ENCODE results near the gene S100A1.
A peak's percentile ranks its signal among the peaks of the same experiment; 100 is the strongest.
"Not testable (repeated sequence)": the region's sequence is repeated elsewhere in the genome, so short reads cannot be mapped to it uniquely, and the experiment has no call there.

S100A1 gene

GRCh38 chr1:153630384-153630783, 2.1 kb downstream of the S100A1 start:
- no peak for DNase-seq (ENCODE audit: low read depth, low spot score)

DNA sequence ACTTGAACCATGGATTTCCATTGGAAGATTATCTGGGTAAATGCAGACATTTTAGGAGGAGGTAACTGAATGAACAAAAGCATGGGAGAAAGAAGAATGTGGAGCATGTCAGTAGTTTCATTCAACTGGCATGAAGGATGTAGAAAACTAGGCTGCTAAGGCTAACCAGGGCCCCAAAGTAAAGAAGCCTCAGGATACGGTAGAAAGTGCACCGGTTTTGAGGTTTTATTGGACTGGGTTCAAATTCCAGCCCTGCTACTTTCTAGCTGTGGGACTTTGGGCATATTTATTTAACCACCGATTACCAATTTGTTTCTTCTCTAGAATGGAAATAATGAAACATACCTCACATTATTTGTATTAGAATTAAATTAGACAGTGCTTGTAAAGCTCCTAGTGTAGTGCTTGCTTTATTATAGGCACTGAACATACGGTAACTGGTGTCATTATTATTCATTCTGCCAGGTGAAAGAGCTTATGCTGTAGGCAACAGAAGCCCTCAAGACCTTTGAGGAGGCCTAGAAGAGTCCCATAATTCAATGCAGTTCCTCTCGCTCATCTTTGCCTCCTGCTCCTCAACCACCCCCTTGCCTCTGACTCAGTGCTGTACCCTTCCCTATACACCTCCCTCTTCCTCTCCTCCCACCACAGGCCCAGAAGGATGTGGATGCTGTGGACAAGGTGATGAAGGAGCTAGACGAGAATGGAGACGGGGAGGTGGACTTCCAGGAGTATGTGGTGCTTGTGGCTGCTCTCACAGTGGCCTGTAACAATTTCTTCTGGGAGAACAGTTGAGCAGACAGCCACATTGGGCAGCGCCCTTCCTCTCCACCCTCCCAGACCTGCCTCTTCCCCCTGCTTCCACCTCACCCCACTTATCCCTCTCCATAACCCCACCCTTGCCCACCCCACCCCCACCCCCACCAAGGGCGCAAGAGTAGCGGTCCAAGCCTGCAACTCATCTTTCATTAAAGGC, 3.1 kb downstream of the S100A1 start:
- no peak for DNase-seq (ENCODE audit: low read depth, low spot score)

DNA sequence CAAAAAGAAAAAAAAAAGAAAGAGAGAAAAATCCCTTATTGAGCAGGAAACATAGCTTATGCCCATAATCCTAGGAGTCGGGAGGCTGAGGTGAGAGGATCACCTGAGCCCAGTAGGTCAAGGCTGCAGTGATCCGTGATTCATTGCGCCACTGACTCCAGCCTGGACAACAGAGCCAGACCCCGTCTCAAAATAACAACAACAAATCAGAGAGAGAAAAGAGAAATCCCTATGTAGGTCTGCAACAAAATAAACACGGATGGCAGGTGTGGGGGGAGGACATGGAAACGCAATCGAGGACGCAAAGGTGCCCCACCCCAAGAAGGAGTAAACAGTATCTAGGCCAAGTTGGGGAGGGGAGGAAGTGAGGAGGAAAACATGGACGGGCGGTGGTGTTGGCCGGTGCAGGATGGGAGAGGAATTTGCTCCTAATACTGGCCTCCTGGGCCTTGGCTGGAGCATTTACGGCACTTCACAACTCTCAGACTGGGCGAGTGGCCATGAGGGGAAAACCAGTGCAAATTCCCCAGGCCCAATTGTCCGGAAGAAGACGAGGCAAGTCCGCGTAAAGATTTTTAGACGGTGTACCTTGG, 5.0 kb downstream of the S100A1 start:
- no peak for DNase-seq (ENCODE audit: low read depth, low spot score)

- DNase-seq (ENCODE audit: low read depth, low spot score) = peak; percentile 82
These were observed 5.8 kb downstream of the S100A1 start, which contains the start of gene CHTOP for GRCh38 chr1:153633754-153634665. Gene CHTOP (plus strand): TSS chr1:153634066. CDS start chr1:153636589, 2,523 bp downstream.

DNA sequence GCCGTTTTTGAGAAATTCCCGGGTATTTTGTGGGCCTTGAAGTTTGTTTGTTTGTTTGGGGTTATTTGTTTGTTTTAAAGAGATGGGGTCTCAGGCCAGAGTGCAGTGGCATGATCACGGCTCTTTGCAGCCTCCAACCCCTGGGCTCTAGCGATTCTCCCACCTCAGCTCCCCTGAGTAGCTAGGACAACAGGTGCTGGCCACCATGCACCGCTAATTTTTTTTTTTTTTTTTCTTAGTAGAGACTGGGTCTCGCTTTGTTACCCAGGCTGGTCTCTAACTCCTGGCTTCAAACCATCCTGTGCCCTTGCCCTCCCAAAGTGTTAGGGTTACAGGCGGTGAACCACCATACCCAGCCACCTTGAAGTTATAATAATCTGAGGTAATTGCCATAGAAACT, 7.6 kb downstream of the S100A1 start:
- DNase-seq (ENCODE audit: low read depth, low spot score) = no peak

GRCh38 chr1:153636312-153636711, 8.1 kb downstream of the S100A1 start:
- DNase-seq (ENCODE audit: low read depth, low spot score) = no peak

- DNase-seq (ENCODE audit: low read depth, low spot score) = no peak
These were observed 10.0 kb downstream of the S100A1 start for GRCh38 chr1:153638261-153638660.

GRCh38 chr1:153639280-153639679, 11.0 kb downstream of the S100A1 start:
- DNase-seq (ENCODE audit: low read depth, low spot score) = no peak

DNA sequence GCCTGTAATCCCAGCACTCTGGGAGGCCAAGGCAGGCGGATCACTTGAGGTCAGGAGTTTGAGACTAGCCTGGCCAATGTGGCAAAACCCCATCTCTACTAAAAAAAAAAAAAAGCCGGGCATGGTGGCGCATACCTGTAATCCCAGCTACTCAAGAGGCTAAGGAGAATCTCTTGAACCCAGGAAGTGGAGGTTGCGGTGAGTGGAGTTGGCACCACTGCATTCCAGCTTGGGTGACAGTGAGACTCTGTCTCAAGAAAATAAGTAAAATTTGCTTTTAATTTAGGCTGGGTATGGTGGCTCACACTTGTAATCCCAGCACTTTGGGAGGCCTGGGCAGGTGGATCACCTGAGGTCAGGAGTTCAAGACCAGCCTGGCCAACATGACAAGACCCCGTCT, 12.0 kb downstream of the S100A1 start:
- not testable (repeated sequence) for DNase-seq (ENCODE audit: low read depth, low spot score)

DNA sequence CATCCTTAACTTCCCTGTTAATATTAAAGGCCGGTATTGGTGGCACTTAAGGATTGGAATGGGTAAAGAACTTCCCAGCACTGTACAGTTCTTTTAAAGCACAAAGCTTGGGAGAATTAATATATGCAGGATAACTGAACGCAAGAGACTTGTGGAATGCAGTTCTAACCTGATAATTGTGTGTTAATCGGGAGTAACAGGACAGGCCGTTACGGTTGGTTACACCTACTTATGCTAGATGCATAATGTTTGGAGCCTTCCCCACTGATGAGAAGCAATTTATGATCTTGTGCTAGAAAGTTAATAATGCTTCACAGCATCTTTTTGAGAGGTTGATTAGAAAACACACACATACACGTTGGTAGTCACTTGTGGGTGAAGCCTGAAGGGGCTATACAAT, 12.6 kb downstream of the S100A1 start:
- DNase-seq (ENCODE audit: low read depth, low spot score) = no peak

DNA sequence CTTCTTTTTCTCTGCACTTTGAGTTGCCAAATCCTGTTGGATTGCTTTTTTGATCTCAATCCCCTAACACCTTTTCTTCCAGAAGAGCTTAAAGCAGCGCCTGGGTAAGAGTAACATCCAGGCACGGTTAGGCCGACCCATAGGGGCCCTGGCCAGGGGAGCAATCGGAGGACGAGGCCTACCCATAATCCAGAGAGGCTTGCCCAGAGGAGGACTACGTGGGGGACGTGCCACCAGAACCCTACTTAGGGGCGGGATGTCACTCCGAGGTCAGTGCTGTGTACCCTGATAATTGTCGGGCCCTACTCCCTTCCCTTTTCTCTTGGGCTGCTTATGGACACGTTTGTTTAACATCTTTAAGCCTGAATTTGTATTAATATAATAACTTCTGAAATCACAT, 13.9 kb downstream of the S100A1 start:
- DNase-seq (ENCODE audit: low read depth, low spot score) = no peak

- DNase-seq (ENCODE audit: low read depth, low spot score) = no peak
These were observed 14.9 kb downstream of the S100A1 start for GRCh38 chr1:153643100-153643499.

GRCh38 chr1:153643816-153644215, 15.6 kb downstream of the S100A1 start:
- no peak for DNase-seq (ENCODE audit: low read depth, low spot score)

DNA sequence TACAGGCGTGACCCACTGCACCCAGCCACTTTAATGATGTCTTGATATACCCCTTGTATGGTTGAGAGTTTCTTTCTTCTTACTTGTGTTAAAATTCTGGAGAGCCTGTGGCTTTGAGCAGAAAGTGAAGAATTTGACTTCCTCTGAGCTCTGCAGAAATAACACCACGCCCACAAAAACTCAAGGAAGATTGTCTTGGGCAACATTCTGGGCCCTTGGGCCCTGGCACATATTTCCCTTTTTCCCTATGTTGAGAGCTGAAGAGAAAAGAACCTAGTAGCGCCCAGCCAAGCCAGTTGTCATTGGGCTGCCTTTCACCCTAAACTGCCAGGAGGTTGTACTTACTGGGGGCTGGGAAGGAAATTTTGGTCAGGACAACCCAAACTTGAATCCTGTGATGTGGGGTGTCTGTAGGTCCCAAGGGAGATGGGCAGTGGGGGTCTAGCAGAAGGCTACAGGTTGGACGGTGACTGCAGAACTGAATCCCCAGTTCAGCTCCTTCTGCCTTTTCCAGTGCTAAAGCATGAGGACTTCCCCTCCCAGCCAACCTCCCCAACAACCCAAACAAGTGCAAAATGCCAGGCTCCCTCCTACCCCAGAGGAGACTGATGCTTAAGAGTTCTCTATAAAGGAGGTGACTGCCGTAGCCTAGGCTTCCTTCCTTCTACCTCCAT, 18.6 kb downstream of the S100A1 start:
- DNase-seq (ENCODE audit: low read depth, low spot score) = no peak

GRCh38 chr1:153647346-153647714, 19.1 kb downstream of the S100A1 start:
- DNase-seq (ENCODE audit: low read depth, low spot score) = no peak

DNA sequence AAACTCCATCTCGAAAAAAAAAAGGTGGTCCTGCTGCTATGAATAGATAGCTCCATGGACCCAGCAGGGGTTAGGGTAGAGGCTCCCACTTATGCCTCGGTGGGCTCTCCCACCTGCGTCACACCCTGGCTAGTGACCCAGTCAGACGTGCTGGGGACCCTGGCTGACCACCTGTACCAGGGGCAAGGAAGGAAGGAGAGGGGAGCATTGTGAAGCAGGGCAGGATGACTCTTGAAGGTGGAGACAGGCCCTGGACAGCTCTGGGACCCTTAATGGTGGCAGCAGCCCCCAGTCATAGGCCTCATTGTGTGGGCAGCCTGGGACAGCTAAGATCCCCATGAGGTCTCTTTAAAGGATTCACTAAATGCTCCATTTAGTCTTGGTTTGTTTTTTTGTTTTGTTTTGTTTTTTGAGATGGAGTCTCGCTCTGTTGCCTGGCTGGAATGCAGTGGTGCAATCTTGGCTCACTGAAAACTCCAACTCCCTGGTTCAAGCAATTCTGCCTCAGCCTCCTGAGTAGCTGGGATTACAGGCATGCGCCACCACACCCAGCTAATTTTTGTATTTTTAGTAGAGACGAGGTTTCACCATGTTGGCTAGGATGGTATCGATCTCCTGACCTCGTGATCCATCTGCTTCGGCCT, 19.9 kb downstream of the S100A1 start:
- no peak for DNase-seq (ENCODE audit: low read depth, low spot score)

- DNase-seq (ENCODE audit: low read depth, low spot score) = no peak
These were observed 21.1 kb downstream of the S100A1 start for GRCh38 chr1:153649137-153649862.

DNA sequence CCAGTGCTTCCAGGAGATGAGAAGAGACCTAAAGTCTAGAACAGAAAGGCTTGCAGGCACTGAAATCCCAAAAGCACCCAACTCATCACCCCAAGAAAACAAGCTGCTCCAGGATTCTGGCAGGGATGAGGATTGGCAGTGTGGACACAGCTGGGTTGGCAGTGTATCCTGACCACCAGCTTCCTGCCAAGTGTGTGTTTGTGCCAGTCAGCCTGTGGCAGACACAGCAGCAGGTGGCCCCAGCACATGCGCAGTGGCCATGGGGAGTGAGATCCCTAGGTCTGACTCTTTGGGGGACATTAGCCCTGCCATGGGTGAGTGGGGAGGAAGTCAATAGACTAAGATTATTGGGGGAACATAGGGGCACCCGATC, 21.6 kb downstream of the S100A1 start:
- no peak for DNase-seq (ENCODE audit: low read depth, low spot score)

DNA sequence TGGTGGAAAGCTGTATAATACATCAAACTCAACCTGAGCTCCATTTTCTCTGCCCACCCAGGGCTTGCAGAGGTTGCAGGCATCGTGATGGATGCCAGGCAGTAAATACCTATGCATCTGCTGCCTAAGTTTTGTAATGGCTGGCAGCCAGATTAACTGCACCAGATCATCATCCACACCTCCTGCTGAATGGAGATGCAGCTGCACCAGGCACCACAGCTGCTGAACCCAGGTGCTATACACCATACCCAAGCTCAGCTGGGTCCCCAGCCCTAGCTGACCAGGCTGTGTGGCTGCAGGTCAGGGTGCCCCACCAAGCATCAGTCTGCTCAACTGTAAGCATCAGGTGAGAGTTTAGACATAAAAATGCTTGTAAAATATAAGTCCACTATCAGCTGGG, 23.5 kb downstream of the S100A1 start:
- no peak for DNase-seq (ENCODE audit: low read depth, low spot score)

GRCh38 chr1:153652805-153653500, 24.7 kb downstream of the S100A1 start:
- no peak for DNase-seq (ENCODE audit: low read depth, low spot score)

All from activated naive CD8-positive, alpha-beta T cell treated with anti-CD3 and anti-CD28 coated beads, Interleukin-2, amount 50 U/mL, for 16 hours (primary cell).